ENCODE data around the gene NIPAL4.

NIPAL4 gene

DNA sequence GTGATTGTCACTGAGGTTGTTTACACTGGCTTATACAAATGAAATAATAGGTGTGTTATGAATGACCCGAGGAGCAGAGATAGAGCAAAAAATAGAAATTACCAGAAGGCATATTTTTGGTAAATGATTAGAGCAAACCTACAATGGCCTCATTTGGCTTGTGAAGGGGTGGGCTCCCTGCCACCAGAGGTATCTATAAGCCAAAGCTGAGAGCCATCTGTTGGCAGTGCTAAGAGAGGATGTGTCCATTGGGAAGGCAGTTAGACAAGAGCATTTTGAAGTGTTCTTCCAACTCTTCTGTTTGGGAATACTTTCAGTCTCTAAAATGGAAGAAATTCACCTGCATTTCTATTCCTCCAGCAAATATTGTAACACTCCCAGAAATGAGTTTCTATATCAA is 10.6 kb downstream of the NIPAL4 start:
- ChIA-PET CTCF (interaction anchor here (0.6 to 3.5 kb wide), 12 partner anchors 9 to 339 kb away, joined by 3 to 51 read pairs (median 4); no protein-coding TSS in a partner anchor), POLR2A (no interaction called here)
- Histone ChIP-seq H3K4me3 (ENCODE audit: low read depth, low read length) (no peak overlapping the region), H3K4me1 (ENCODE audit: control insufficient read depth, insufficient read depth, low read length) (no peaks in the 10 kb centered on the region), H3K27ac (ENCODE audit: extremely low read depth, low read depth, low read length) (no peak overlapping the region), H3K9me3 (ENCODE audit: control insufficient read depth, insufficient read depth, low read depth, low read length) (no peaks in the 10 kb centered on the region), H3K36me3 (ENCODE audit: control insufficient read depth in 2 of 2, insufficient read depth in 1 of 2, low read length in 2 of 2) (no peaks in the 10 kb centered on the region)
- no peak for TF ChIP-seq ZNF610 (tag by site-specific recombination; IDR thresholded peaks at IDR 0.05; ENCODE audit: borderline replicate concordance)
- no peak for TF ChIP-seq ZNF660 (tag by site-specific recombination; IDR thresholded peaks at IDR 0.05)
- TF ChIP-seq, protein P1, sequence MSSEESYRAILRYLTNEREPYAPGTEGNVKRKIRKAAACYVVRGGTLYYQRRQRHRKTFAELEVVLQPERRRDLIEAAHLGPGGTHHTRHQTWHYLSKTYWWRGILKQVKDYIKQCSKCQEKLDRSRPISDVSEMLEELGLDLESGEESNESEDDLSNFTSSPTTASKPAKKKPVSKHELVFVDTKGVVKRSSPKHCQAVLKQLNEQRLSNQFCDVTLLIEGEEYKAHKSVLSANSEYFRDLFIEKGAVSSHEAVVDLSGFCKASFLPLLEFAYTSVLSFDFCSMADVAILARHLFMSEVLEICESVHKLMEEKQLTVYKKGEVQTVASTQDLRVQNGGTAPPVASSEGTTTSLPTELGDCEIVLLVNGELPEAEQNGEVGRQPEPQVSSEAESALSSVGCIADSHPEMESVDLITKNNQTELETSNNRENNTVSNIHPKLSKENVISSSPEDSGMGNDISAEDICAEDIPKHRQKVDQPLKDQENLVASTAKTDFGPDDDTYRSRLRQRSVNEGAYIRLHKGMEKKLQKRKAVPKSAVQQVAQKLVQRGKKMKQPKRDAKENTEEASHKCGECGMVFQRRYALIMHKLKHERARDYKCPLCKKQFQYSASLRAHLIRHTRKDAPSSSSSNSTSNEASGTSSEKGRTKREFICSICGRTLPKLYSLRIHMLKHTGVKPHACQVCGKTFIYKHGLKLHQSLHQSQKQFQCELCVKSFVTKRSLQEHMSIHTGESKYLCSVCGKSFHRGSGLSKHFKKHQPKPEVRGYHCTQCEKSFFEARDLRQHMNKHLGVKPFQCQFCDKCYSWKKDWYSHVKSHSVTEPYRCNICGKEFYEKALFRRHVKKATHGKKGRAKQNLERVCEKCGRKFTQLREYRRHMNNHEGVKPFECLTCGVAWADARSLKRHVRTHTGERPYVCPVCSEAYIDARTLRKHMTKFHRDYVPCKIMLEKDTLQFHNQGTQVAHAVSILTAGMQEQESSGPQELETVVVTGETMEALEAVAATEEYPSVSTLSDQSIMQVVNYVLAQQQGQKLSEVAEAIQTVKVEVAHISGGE (tag by site-specific recombination; conservative IDR thresholded peaks at IDR 0.05; ENCODE audit: low read depth): no peak
- TF ChIP-seq ZNF621 (tag by site-specific recombination; IDR thresholded peaks at IDR 0.05): no peak
- TF ChIP-seq ZBTB20 (tag by site-specific recombination; IDR thresholded peaks at IDR 0.05): no peak
- no peak for TF ChIP-seq ZNF112 (tag by site-specific recombination; IDR thresholded peaks at IDR 0.05)
- no peak for TF ChIP-seq KLF7 (tag by site-specific recombination; IDR thresholded peaks at IDR 0.05; ENCODE audit: borderline replicate concordance)
- TF ChIP-seq, protein P2, sequence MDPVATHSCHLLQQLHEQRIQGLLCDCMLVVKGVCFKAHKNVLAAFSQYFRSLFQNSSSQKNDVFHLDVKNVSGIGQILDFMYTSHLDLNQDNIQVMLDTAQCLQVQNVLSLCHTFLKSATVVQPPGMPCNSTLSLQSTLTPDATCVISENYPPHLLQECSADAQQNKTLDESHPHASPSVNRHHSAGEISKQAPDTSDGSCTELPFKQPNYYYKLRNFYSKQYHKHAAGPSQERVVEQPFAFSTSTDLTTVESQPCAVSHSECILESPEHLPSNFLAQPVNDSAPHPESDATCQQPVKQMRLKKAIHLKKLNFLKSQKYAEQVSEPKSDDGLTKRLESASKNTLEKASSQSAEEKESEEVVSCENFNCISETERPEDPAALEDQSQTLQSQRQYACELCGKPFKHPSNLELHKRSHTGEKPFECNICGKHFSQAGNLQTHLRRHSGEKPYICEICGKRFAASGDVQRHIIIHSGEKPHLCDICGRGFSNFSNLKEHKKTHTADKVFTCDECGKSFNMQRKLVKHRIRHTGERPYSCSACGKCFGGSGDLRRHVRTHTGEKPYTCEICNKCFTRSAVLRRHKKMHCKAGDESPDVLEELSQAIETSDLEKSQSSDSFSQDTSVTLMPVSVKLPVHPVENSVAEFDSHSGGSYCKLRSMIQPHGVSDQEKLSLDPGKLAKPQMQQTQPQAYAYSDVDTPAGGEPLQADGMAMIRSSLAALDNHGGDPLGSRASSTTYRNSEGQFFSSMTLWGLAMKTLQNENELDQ (tag by site-specific recombination; IDR thresholded peaks at IDR 0.05; ENCODE audit: low read depth): no peak
- no peak for TF ChIP-seq ZSCAN30 (tag by site-specific recombination; IDR thresholded peaks at IDR 0.05)
- TF ChIP-seq, protein P3, sequence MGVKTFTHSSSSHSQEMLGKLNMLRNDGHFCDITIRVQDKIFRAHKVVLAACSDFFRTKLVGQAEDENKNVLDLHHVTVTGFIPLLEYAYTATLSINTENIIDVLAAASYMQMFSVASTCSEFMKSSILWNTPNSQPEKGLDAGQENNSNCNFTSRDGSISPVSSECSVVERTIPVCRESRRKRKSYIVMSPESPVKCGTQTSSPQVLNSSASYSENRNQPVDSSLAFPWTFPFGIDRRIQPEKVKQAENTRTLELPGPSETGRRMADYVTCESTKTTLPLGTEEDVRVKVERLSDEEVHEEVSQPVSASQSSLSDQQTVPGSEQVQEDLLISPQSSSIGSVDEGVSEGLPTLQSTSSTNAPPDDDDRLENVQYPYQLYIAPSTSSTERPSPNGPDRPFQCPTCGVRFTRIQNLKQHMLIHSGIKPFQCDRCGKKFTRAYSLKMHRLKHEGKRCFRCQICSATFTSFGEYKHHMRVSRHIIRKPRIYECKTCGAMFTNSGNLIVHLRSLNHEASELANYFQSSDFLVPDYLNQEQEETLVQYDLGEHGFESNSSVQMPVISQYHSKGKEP (tag by site-specific recombination; IDR thresholded peaks at IDR 0.05): no peak
- no peak for TF ChIP-seq ZNF121 (tag by site-specific recombination; IDR thresholded peaks at IDR 0.05)
- no peak for TF ChIP-seq ZNF335 (tag by site-specific recombination; conservative IDR thresholded peaks at IDR 0.05)
- TF ChIP-seq, protein P4, sequence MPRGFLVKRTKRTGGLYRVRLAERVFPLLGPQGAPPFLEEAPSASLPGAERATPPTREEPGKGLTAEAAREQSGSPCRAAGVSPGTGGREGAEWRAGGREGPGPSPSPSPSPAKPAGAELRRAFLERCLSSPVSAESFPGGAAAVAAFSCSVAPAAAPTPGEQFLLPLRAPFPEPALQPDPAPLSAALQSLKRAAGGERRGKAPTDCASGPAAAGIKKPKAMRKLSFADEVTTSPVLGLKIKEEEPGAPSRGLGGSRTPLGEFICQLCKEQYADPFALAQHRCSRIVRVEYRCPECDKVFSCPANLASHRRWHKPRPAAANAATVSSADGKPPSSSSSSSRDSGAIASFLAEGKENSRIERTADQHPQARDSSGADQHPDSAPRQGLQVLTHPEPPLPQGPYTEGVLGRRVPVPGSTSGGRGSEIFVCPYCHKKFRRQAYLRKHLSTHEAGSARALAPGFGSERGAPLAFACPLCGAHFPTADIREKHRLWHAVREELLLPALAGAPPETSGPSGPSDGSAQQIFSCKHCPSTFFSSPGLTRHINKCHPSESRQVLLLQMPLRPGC (tag by site-specific recombination; IDR thresholded peaks at IDR 0.05): no peak
- TF ChIP-seq ZNF843 (tag by site-specific recombination; IDR thresholded peaks at IDR 0.05): no peak
- TF ChIP-seq ZFP37 (tag by site-specific recombination; IDR thresholded peaks at IDR 0.05): no peak

DNA sequence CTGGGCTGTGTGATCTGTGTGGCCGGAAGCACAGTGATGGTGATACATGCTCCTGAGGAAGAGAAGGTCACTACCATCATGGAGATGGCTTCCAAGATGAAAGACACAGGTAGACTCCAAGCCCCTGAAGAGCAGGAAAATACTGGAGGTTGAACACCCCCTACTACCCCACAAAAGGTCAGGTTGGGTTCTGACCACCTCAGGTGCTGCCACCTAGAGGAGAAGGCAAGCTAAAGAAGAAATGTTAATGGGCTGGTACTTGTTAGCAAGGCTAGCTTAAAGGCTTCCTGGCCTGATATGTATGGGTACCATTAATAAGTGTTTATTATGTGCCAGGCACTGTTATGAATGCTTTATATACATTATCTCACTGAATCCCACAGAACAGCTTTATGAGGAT is 11.7 kb downstream of the NIPAL4 start:
- CTCF ChIA-PET: interaction anchor here (0.6 to 3.5 kb wide), 33 partner anchors 10 to 327 kb away, joined by 3 to 51 read pairs (median 4); partner anchors contain the start of gene NIPAL4
- no peaks in the 10 kb centered on the region for H3K36me3 ChIP-seq (ENCODE audit: control insufficient read depth in 2 of 2, insufficient read depth in 1 of 2, low read length in 2 of 2)
- no peaks in the 10 kb centered on the region for H3K9me3 ChIP-seq (ENCODE audit: control insufficient read depth, insufficient read depth, low read depth, low read length)
- H3K4me3 ChIP-seq (ENCODE audit: low read depth, low read length): no peak overlapping the region
- POLR2A ChIA-PET: no interaction called here
- H3K4me1 ChIP-seq (ENCODE audit: control insufficient read depth, insufficient read depth, low read length): no peaks in the 10 kb centered on the region
- TF ChIP-seq, protein P5, sequence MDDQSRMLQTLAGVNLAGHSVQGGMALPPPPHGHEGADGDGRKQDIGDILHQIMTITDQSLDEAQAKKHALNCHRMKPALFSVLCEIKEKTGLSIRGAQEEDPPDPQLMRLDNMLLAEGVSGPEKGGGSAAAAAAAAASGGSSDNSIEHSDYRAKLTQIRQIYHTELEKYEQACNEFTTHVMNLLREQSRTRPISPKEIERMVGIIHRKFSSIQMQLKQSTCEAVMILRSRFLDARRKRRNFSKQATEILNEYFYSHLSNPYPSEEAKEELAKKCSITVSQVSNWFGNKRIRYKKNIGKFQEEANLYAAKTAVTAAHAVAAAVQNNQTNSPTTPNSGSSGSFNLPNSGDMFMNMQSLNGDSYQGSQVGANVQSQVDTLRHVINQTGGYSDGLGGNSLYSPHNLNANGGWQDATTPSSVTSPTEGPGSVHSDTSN (CRISPR knock-in tag; IDR thresholded peaks at IDR 0.05): no peak
- TF ChIP-seq KLF10 (tag by site-specific recombination; IDR thresholded peaks at IDR 0.05) (no peak), ZNF654 (tag by site-specific recombination; IDR thresholded peaks at IDR 0.05; ENCODE audit: low read depth) (peak; percentile 29)
- TF ChIP-seq, protein P6, sequence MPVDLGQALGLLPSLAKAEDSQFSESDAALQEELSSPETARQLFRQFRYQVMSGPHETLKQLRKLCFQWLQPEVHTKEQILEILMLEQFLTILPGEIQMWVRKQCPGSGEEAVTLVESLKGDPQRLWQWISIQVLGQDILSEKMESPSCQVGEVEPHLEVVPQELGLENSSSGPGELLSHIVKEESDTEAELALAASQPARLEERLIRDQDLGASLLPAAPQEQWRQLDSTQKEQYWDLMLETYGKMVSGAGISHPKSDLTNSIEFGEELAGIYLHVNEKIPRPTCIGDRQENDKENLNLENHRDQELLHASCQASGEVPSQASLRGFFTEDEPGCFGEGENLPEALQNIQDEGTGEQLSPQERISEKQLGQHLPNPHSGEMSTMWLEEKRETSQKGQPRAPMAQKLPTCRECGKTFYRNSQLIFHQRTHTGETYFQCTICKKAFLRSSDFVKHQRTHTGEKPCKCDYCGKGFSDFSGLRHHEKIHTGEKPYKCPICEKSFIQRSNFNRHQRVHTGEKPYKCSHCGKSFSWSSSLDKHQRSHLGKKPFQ (tag by site-specific recombination; IDR thresholded peaks at IDR 0.05): no peak
- no peak overlapping the region for H3K27ac ChIP-seq (ENCODE audit: extremely low read depth, low read depth, low read length)
